Activated CD4-positive, CD25-positive, alpha-beta regulatory T cell (primary cell): ENCODE data around the gene DYNLL1.
A peak's percentile ranks its signal among the peaks of the same experiment; 100 is the strongest.
"Not testable (repeated sequence)": the region's sequence is repeated elsewhere in the genome, so short reads cannot be mapped to it uniquely, and the experiment has no call there.

Experiments used
- DNase-seq, 4 experiments: peaks; one replicate each; lab custom pipeline; 2025; lab: John Stamatoyannopoulos, UW

DYNLL1 gene

GRCh38 chr12:120515496-120515895, 19.6 kb downstream of the DYNLL1 start:
- no peak for DNase-seq

GRCh38 chr12:120519324-120519723, 23.4 kb downstream of the DYNLL1 start:
- DNase-seq: not testable (repeated sequence)

- DNase-seq: no peak
Observed at GRCh38 chr12:120522568-120522967, 26.7 kb downstream of the DYNLL1 start.

GRCh38 chr12:120528861-120529525, 33.1 kb downstream of the DYNLL1 start, which contains the start of gene COQ5:
Gene COQ5 (minus strand): TSS chr12:120529158. CDS start chr12:120529141, 17 bp downstream.
- peak; percentile 56 to 74 (median 70) for DNase-seq

- DNase-seq: no peak
Observed at GRCh38 chr12:120529641-120530417, 33.9 kb downstream of the DYNLL1 start.

- not testable (repeated sequence) for DNase-seq
Observed at GRCh38 chr12:120530418-120530761, 34.5 kb downstream of the DYNLL1 start.

GRCh38 chr12:120532701-120533238, 36.9 kb downstream of the DYNLL1 start:
- no peak for DNase-seq

GRCh38 chr12:120534203-120534702, 38.3 kb downstream of the DYNLL1 start, which contains the start of gene RNF10:
Gene RNF10 (plus strand): TSS chr12:120534356. CDS start chr12:120534812, 456 bp downstream.
- peak; percentile 33 to 58 (median 46) for DNase-seq

GRCh38 chr12:120534703-120535655, 39.1 kb downstream of the DYNLL1 start:
- DNase-seq: peak in 3 of 4 experiments; percentile 19 to 30 (median 26)

- no peak for DNase-seq
Observed at GRCh38 chr12:120536064-120536791, 40.3 kb downstream of the DYNLL1 start.

- DNase-seq: no peak
Observed at GRCh38 chr12:120537856-120538220, 41.9 kb downstream of the DYNLL1 start.

- no peak for DNase-seq
Observed at GRCh38 chr12:120538281-120539156, 42.6 kb downstream of the DYNLL1 start.

GRCh38 chr12:120539303-120539702, 43.4 kb downstream of the DYNLL1 start:
- DNase-seq: no peak

- no peak for DNase-seq
Observed at GRCh38 chr12:120540445-120540844, 44.5 kb downstream of the DYNLL1 start.

- DNase-seq: no peak
Observed at GRCh38 chr12:120542166-120542565, 46.3 kb downstream of the DYNLL1 start.

GRCh38 chr12:120544691-120545090, 48.8 kb downstream of the DYNLL1 start:
- DNase-seq: no peak

- DNase-seq: no peak
Observed at GRCh38 chr12:120546050-120546386, 50.1 kb downstream of the DYNLL1 start.
